Stomach (tissue), 9 donors: Measurements from ENCODE around the gene CCDC149. TPM values are rescaled to one million over a fixed set of nuclear protein-coding genes. Genes with fewer than 3 reads are reported as not detected.

Experiments used
- DNase-seq, 2 donors: peaks; one replicate each; pipeline versions ENCODE4 v3.0.0 to v3.0.0-alpha.2; 2013 to 2019
- H3K27ac ChIP-seq, 5 donors: fragments of 200-600 bp in 4 of 5; sonication (generic) in 4 of 5; one replicate each; pipeline ENCODE4 v1.5.1; 2013 to 2019; ENCODE audit warnings: mild to moderate bottlenecking in 1 of 5, moderate library complexity in 1 of 5
- H3K27me3 ChIP-seq, 3 donors: fragments of 200-600 bp; sonication (generic); one replicate each; pipeline ENCODE4 v1.5.1; 2017 to 2019; ENCODE audit warnings: mixed run types in 1 of 3
- H3K36me3 ChIP-seq, 4 donors: fragments of 200-600 bp; sonication (generic); 1 replicate in 3 of 4; 2 replicates in 1 of 4; pipeline ENCODE4 v1.5.1; 2016 to 2019
- H3K4me1 ChIP-seq, 4 donors: fragments of 200-600 bp; sonication (generic); one replicate each; pipeline ENCODE4 v1.5.1; 2016 to 2019
- H3K4me3 ChIP-seq, 4 donors: fragments of 200-600 bp; sonication (generic) in 3 of 4; one replicate each; pipeline ENCODE4 v1.5.1; 2016 to 2019; ENCODE audit warnings: mild to moderate bottlenecking in 1 of 4
- H3K9me3 ChIP-seq, 4 donors: fragments of 200-600 bp; sonication (generic); one replicate each; pipeline ENCODE4 v1.5.1; 2016 to 2019
- EP300 ChIP-seq: sonication (generic); formaldehyde crosslinking; IDR thresholded peaks from one replicate; pipeline ENCODE4 v1.6.1; 2017; ENCODE audit warnings: antibody characterized with exemption
- POLR2A ChIP-seq, 4 donors: fragments of 450-650 bp; IDR thresholded peaks; one replicate each; pipeline ENCODE4 v1.6.1; 2016; ENCODE audit warnings: antibody characterized with exemption in 4 of 4, control low read depth in 2 of 4, mild to moderate bottlenecking in 1 of 4, moderate library complexity in 1 of 4
- POLR2AphosphoS5 ChIP-seq, 3 donors: sonication (generic); formaldehyde crosslinking; IDR thresholded peaks; one replicate each; pipeline ENCODE4 v1.6.1; 2016; ENCODE audit warnings: antibody characterized with exemption in 3 of 3
- WGBS, 5 donors: extraction: QIAGEN DNeasy Blood & Tissue Kit in 3 of 5; methylation state at CpG; one replicate each; pipeline versions ENCODE4 v1.1.5 to v1.1.7; 2013 to 2018; 5-methylcytosine and 5-hydroxymethylcytosine counted together
- intact Hi-C: fragments of 100-400 bp; cut with DNase I; formaldehyde crosslinking; loops from one replicate; pipeline ENCODE4 v1.15.1; 2023; ENCODE audit warnings: low total_unique reads
- polyA plus RNA-seq, 3 donors: library from polyadenylated mRNA; stranded (reverse); fragments of 200-250 nt; gene quantifications; one replicate each; pipeline ENCODE4 v1.2.3, GENCODE V29; 2013
- total RNA-seq, 5 donors: library from RNA; depleted of rRNA; stranded (reverse); fragments of >200 nt; gene quantifications; one replicate each; pipeline versions ENCODE4 v1.1.0 to v1.2.3, GENCODE V29; 2014 to 2016
- TF ChIP-seq, protein P1 (sequence below), 7 experiments: fragments of 450-650 bp in 4 of 7; fragments of 200-600 bp in 3 of 7; sonication (generic) in 3 of 7; IDR thresholded peaks; one replicate each; pipeline ENCODE4 v1.5.1; 2016 to 2019; ENCODE audit warnings: antibody characterized with exemption in 7 of 7, control low read depth in 2 of 7, mild to moderate bottlenecking in 1 of 7
- donor health status: healthy with polysubstance abuse.
- donor health status: Bipolar disorder and iron deficiency.
- donor health status: healthy.

The CCDC149 gene
- total and polyA plus RNA-seq, 8 donors: 7.0 to 70.6 (median 16.9) TPM

DNA sequence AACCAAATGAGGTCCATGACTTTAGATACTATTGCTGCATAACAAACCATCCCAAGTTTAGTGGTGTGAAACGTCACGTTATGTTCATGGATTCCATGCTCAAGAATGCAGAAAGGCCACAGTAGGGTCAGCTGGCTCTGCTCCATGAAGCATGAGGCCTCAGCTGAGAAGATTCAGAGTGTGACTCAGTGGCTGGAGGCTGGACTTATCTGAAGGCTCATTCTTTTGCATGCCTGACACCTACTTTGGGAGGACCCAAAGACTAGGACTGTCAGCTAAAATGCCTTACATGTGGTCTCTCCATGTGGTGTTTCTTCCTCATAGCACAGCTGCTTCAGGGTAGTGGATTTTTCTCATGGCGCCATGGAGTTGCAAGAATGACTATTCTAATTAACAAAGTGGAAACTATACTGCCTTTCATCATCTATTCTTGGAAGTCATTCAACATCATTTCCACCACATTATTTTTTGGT, 11.5 kb upstream of the CCDC149 start:
- WGBS, 5 donors: 66 to 85% (median 76%) methylated on average over 3 of the region's 3 CpGs
- Histone ChIP-seq H3K27me3 (no peaks in the 10 kb centered on the region), H3K9me3 (peaks cover 0 to 11% (median 7%) of the 10 kb centered on the region in 4 donors), H3K27ac (no peak overlapping the region), H3K4me3 (no peak overlapping the region), H3K36me3 (no peaks in the 10 kb centered on the region), H3K4me1 (no peaks in the 10 kb centered on the region)
- TF ChIP-seq EP300 (no peak), POLR2AphosphoS5 (IDR thresholded peaks at IDR 0.05) (no peak), POLR2A (IDR thresholded peaks at IDR 0.05) (no peak)
- TF ChIP-seq, protein P1, sequence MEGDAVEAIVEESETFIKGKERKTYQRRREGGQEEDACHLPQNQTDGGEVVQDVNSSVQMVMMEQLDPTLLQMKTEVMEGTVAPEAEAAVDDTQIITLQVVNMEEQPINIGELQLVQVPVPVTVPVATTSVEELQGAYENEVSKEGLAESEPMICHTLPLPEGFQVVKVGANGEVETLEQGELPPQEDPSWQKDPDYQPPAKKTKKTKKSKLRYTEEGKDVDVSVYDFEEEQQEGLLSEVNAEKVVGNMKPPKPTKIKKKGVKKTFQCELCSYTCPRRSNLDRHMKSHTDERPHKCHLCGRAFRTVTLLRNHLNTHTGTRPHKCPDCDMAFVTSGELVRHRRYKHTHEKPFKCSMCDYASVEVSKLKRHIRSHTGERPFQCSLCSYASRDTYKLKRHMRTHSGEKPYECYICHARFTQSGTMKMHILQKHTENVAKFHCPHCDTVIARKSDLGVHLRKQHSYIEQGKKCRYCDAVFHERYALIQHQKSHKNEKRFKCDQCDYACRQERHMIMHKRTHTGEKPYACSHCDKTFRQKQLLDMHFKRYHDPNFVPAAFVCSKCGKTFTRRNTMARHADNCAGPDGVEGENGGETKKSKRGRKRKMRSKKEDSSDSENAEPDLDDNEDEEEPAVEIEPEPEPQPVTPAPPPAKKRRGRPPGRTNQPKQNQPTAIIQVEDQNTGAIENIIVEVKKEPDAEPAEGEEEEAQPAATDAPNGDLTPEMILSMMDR (IDR thresholded peaks at IDR 0.05): no peak
- intact Hi-C loops: no loop called here
- DNase-seq: no peak

DNA sequence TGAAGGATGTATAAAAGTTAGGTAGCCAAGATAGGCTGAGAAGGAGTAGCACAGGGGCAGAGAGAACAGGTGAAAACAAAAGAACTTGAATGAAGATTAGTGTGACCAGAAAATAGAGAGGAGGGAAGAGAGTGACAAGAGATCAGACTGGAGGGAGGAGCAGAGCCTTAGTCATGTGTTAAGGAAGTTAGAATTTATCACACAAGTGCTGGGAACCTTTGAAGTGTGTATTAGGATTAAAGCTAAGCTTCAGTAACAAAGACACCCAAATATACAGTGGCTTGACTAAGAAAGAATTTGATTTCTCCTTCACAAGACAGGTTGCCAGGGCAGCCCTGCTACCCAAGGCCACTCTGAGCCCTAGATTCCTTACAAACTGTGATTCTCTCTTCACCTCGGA, 10.7 kb upstream of the CCDC149 start:
- intact Hi-C loops: no loop called here
- WGBS, 5 donors: 67 to 89% (median 74%) methylated on average over 1 of the region's 1 CpG
- TF ChIP-seq POLR2A (IDR thresholded peaks at IDR 0.05) (no peak), POLR2AphosphoS5 (IDR thresholded peaks at IDR 0.05) (no peak), EP300 (no peak)
- TF ChIP-seq, protein P1 (IDR thresholded peaks at IDR 0.05): no peak

DNA sequence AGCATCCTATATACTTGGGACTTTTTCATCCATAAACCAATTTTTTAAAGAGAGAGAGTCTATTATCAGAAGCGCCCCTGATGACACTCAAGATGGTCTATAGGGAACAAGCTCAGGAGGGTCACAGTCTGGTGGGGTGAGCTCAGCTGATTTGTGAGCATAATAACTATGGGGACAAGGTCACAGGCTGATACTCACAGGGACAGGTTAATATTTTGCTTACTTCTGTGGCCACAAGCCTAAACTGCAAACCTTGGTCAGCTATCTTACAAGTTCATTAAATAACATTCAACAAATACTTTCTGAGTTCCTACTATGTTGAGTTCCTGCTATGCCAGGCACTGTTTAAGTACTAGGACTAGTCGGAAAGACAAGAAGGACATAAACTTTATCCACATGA, 10.2 kb upstream of the CCDC149 start:
- intact Hi-C loops: no loop called here
- H3K27me3 ChIP-seq: no peaks in the 10 kb centered on the region
- 83 to 89% (median 87%) methylated on average over 2 of the region's 2 CpGs for WGBS, 5 donors
- no peaks in the 10 kb centered on the region for H3K4me1 ChIP-seq
- no peak for TF ChIP-seq EP300
- TF ChIP-seq POLR2A (IDR thresholded peaks at IDR 0.05): no peak
- no peak for TF ChIP-seq POLR2AphosphoS5 (IDR thresholded peaks at IDR 0.05)
- TF ChIP-seq, protein P1 (IDR thresholded peaks at IDR 0.05): no peak
- H3K4me3 ChIP-seq: no peak overlapping the region
- peaks cover 0 to 11% (median 7%) of the 10 kb centered on the region in 4 donors for H3K9me3 ChIP-seq
- H3K36me3 ChIP-seq: no peaks in the 10 kb centered on the region
- no peak overlapping the region for H3K27ac ChIP-seq
- DNase-seq: no peak

More for the DNA sequence above, 10.7 kb upstream of the CCDC149 start:
- H3K27ac ChIP-seq: no peak overlapping the region
- peaks cover 0 to 11% (median 7%) of the 10 kb centered on the region in 4 donors for H3K9me3 ChIP-seq
- no peak for DNase-seq
- no peaks in the 10 kb centered on the region for H3K27me3 ChIP-seq
- H3K36me3 ChIP-seq: no peaks in the 10 kb centered on the region
- no peaks in the 10 kb centered on the region for H3K4me1 ChIP-seq
- no peak overlapping the region for H3K4me3 ChIP-seq

DNA sequence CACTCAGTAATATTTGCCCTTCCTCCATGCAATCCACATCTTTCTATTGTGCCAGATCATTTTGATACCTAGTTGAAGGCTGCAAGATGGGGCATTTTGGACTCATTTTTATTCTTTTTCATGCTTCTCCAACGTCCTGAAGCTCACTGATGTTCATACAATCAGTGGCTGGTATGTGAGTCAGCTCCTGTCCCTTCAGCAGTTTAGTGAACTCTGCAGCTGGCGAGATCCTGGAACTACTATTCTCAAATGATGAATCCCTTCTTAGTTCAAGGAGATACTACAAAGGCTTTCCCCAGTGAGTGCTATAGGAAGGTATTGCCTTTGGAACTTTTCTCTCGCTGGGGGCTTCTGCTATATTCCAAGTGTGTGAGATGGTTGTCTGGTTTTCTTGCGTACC, 9.6 kb upstream of the CCDC149 start:
- H3K27ac ChIP-seq: no peak overlapping the region
- no peaks in the 10 kb centered on the region for H3K27me3 ChIP-seq
- DNase-seq: no peak
- no peaks in the 10 kb centered on the region for H3K4me1 ChIP-seq
- H3K36me3 ChIP-seq: no peaks in the 10 kb centered on the region
- TF ChIP-seq, protein P1 (IDR thresholded peaks at IDR 0.05): no peak
- TF ChIP-seq EP300 (no peak), POLR2A (IDR thresholded peaks at IDR 0.05) (no peak), POLR2AphosphoS5 (IDR thresholded peaks at IDR 0.05) (no peak)
- peaks cover 0 to 11% (median 7%) of the 10 kb centered on the region in 4 donors for H3K9me3 ChIP-seq
- WGBS, 5 donors: 59 to 77% (median 67%) methylated on average over 4 of the region's 4 CpGs
- intact Hi-C loops: no loop called here
- H3K4me3 ChIP-seq: no peak overlapping the region
